HepG2 (cell line): ENCODE data around the gene SLC12A3. TPM values are rescaled to one million over a fixed set of nuclear protein-coding genes. Genes with fewer than 3 reads are reported as not detected.

Experiments
- ATAD3A ChIP-seq: sonication (generic); formaldehyde crosslinking; IDR thresholded peaks from 2 replicates; pipeline ENCODE4 v1.4.0; 2020; ENCODE audit warnings: missing genetic modification reagents
- BATF2 ChIP-seq: sonication (generic); formaldehyde crosslinking; IDR thresholded peaks from 2 replicates; pipeline ENCODE4 v1.8.0; 2022; ENCODE audit warnings: mild to moderate bottlenecking, missing genetic modification reagents, moderate library complexity
- E2F5 ChIP-seq: sonication (generic); formaldehyde crosslinking; conservative IDR thresholded peaks from 2 replicates; pipeline ENCODE4 v1.4.0; 2020; ENCODE audit warnings: missing genetic modification reagents
- EED ChIP-seq: sonication (generic); formaldehyde crosslinking; IDR thresholded peaks from 2 replicates; pipeline ENCODE4 v1.5.0; 2020; ENCODE audit warnings: mild to moderate bottlenecking, missing genetic modification reagents
- GATAD1 ChIP-seq: IDR thresholded peaks from 2 replicates; pipeline ENCODE4 v1.6.1; 2016; ENCODE audit warnings: missing genetic modification reagents, missing compliant biosample characterization
- KAT2B ChIP-seq: fragments of 150-350 bp; IDR thresholded peaks from 2 replicates; pipeline ENCODE4 v1.6.1; 2014; ENCODE audit warnings: low read depth, low read length, borderline replicate concordance
- MTERF4 ChIP-seq: sonication (generic); formaldehyde crosslinking; IDR thresholded peaks from 2 replicates; pipeline ENCODE4 v1.8.0; 2023; ENCODE audit warnings: mild to moderate bottlenecking, missing genetic modification reagents
- PAXIP1 ChIP-seq: sonication (generic); formaldehyde crosslinking; conservative IDR thresholded peaks from 2 replicates; pipeline ENCODE4 v1.4.0; 2020; ENCODE audit warnings: mild to moderate bottlenecking, missing genetic modification reagents, moderate library complexity
- TCF7 ChIP-seq: sonication (generic); IDR thresholded peaks from 2 replicates; pipeline ENCODE4 v1.6.1; 2016; ENCODE audit warnings: antibody characterized with exemption, low read depth
- TOE1 ChIP-seq: sonication (generic); formaldehyde crosslinking; IDR thresholded peaks from 2 replicates; pipeline ENCODE4 v1.4.0; 2020; ENCODE audit warnings: mild to moderate bottlenecking, missing genetic modification reagents
- ZBTB38 ChIP-seq: sonication (generic); formaldehyde crosslinking; IDR thresholded peaks from 2 replicates; pipeline ENCODE4 v1.5.1; 2020; ENCODE audit warnings: mild to moderate bottlenecking, missing genetic modification reagents
- ZNF318 ChIP-seq: sonication (generic); formaldehyde crosslinking; IDR thresholded peaks from 2 replicates; pipeline ENCODE4 v1.4.0; 2020; ENCODE audit warnings: mild to moderate bottlenecking, missing genetic modification reagents
- ZNF773 ChIP-seq: sonication (generic); formaldehyde crosslinking; IDR thresholded peaks from 2 replicates; pipeline ENCODE4 v1.4.0; 2020; ENCODE audit warnings: missing genetic modification reagents, borderline replicate concordance
- polyA plus RNA-seq, 8 experiments: library from polyadenylated mRNA; depleted of rRNA in 3 of 8; stranded (reverse) in 7 of 8; unstranded in 1 of 8; fragments of >200 nt; fragmentation: Illumina TruSeq in 4 of 8; extraction: Trizol in 4 of 8; gene quantifications; 2 replicates each; pipeline versions ENCODE4 v1.2.1 to v1.2.3, GENCODE V29; 2011 to 2016; ENCODE audit warnings: low read depth in 4 of 8, missing spikeins in 1 of 8, mixed read lengths in 1 of 8; ENCODE audit not compliant: insufficient read depth in 1 of 8
- total RNA-seq, 5 experiments: library from RNA; depleted of rRNA; stranded (reverse); fragments of >200 nt; fragmentation: Illumina TruSeq; extraction: Trizol; gene quantifications; 2 replicates each; pipeline ENCODE4 v1.2.3, GENCODE V29; 2016; ENCODE audit warnings: low read depth in 1 of 5

Gene SLC12A3
- total and polyA plus RNA-seq, 2 of the 13 experiments (the other 11 are each of a cell fraction or from before 2014, with no cell fraction given), result 6.2 TPM; not detected in 1

- TF ChIP-seq ZNF318 (CRISPR knock-in tag) (no peak), PAXIP1 (CRISPR knock-in tag) (peak; percentile 92), BATF2 (CRISPR knock-in tag) (no peak), ZNF773 (CRISPR knock-in tag) (no peak), TOE1 (no peak), E2F5 (CRISPR knock-in tag) (no peak), EED (CRISPR knock-in tag) (no peak; the same call in 1 of the 2 replicates), MTERF4 (CRISPR knock-in tag) (peak; percentile 22; the same call in 1 of the 2 replicates), ATAD3A (CRISPR knock-in tag) (no peak), GATAD1 (0 out of 2 replicates have a peak, but pooled peaks have one; percentile 8), TCF7 (peak; percentile 62), KAT2B (no peak), ZBTB38 (CRISPR knock-in tag) (no peak; the same call in 1 of the 2 replicates)
These were observed 15.0 kb upstream of the SLC12A3 start (continued) for GRCh38 chr16:56849690-56850680.
